HepG2 (cell line): ENCODE data around the gene ERO1A. TPM values are rescaled to one million over a fixed set of nuclear protein-coding genes. Genes with fewer than 3 reads are reported as not detected.

Experiments used
- ATF1 ChIP-seq: IDR thresholded peaks from 2 replicates; pipeline ENCODE4 v1.6.1; 2016; ENCODE audit warnings: mild to moderate bottlenecking, control low read depth
- CEBPB ChIP-seq: IDR thresholded peaks from 2 replicates; pipeline ENCODE4 v1.6.1; 2011; ENCODE audit warnings: low read depth, low read length, improper control_type of control experiment, borderline replicate concordance
- ELF3 ChIP-seq: IDR thresholded peaks from 2 replicates; pipeline ENCODE4 v1.6.1; 2016; ENCODE audit warnings: missing genetic modification reagents, missing compliant biosample characterization
- EP300 ChIP-seq, 3 experiments: sonication (generic) in 1 of 3; formaldehyde crosslinking in 1 of 3; IDR thresholded peaks; 2 replicates each; pipeline versions ENCODE4 v1.5.1 to v1.6.1; 2011 to 2020; ENCODE audit warnings: low read depth in 2 of 3, low read length in 2 of 3, borderline replicate concordance in 1 of 3, improper control_type of control experiment in 1 of 3, mild to moderate bottlenecking in 1 of 3, missing genetic modification reagents in 1 of 3, moderate library complexity in 1 of 3
- FOXK1 ChIP-seq: sonication (generic); formaldehyde crosslinking; IDR thresholded peaks from 2 replicates; pipeline ENCODE4 v1.4.0; 2020; ENCODE audit warnings: low read depth, missing genetic modification reagents, borderline replicate concordance
- JDP2 ChIP-seq: sonication (generic); formaldehyde crosslinking; IDR thresholded peaks from 2 replicates; pipeline ENCODE4 v1.8.1; 2022; ENCODE audit warnings: missing genetic modification reagents, borderline replicate concordance
- KMT2B ChIP-seq: IDR thresholded peaks from 2 replicates; pipeline ENCODE4 v1.6.1; 2016; ENCODE audit warnings: missing genetic modification reagents, missing compliant biosample characterization
- MBD4 ChIP-seq: IDR thresholded peaks from 2 replicates; pipeline ENCODE4 v1.6.1; 2012; ENCODE audit warnings: low read length, inconsistent platforms, borderline replicate concordance
- NCOA5 ChIP-seq: sonication (generic); formaldehyde crosslinking; IDR thresholded peaks from 2 replicates; pipeline ENCODE4 v1.4.0; 2020; ENCODE audit warnings: missing genetic modification reagents
- NR1H2 ChIP-seq: sonication (generic); formaldehyde crosslinking; IDR thresholded peaks from 2 replicates; pipeline ENCODE4 v1.8.1; 2022; ENCODE audit warnings: low read depth, missing genetic modification reagents, borderline replicate concordance
- PLRG1 ChIP-seq: fragments of 450-650 bp; conservative IDR thresholded peaks from 2 replicates; pipeline ENCODE4 v1.6.1; 2016
- SNAPC2 ChIP-seq: sonication (generic); formaldehyde crosslinking; IDR thresholded peaks from 2 replicates; pipeline ENCODE4 v1.8.1; 2022; ENCODE audit warnings: mild to moderate bottlenecking, missing genetic modification reagents
- TAF15 ChIP-seq: fragments of 200-400 bp; formaldehyde crosslinking; IDR thresholded peaks from one replicate; pipeline ENCODE4 v1.6.1; 2018; ENCODE audit warnings: mild to moderate bottlenecking, low read depth, low read length; ENCODE audit not compliant: poor library complexity, severe bottlenecking
- TBX2 ChIP-seq: sonication (generic); formaldehyde crosslinking; IDR thresholded peaks from 2 replicates; pipeline ENCODE4 v1.5.0; 2020; ENCODE audit warnings: missing genetic modification reagents, mild to moderate bottlenecking, borderline replicate concordance
- YEATS2 ChIP-seq: sonication (generic); formaldehyde crosslinking; IDR thresholded peaks from 2 replicates; pipeline ENCODE4 v1.4.0; 2020; ENCODE audit warnings: missing genetic modification reagents, borderline replicate concordance
- ZC3H4 ChIP-seq: sonication (generic); formaldehyde crosslinking; IDR thresholded peaks from 2 replicates; pipeline ENCODE4 v1.4.0; 2020; ENCODE audit warnings: missing genetic modification reagents, borderline replicate concordance
- ZMYM2 ChIP-seq: sonication (generic); formaldehyde crosslinking; IDR thresholded peaks from 2 replicates; pipeline ENCODE4 v1.8.0; 2022; ENCODE audit warnings: mild to moderate bottlenecking, missing genetic modification reagents
- ZNF17 ChIP-seq: sonication (generic); formaldehyde crosslinking; IDR thresholded peaks from 2 replicates; pipeline ENCODE4 v1.5.0; 2020; ENCODE audit warnings: mild to moderate bottlenecking, missing genetic modification reagents
- ZNF260 ChIP-seq: sonication (generic); formaldehyde crosslinking; IDR thresholded peaks from 2 replicates; pipeline ENCODE4 v1.4.0; 2020; ENCODE audit warnings: missing genetic modification reagents, low read depth, mild to moderate bottlenecking, borderline replicate concordance
- ZNF747 ChIP-seq: sonication (generic); formaldehyde crosslinking; IDR thresholded peaks from 2 replicates; pipeline ENCODE4 v1.8.1; 2023; ENCODE audit warnings: missing genetic modification reagents, mild to moderate bottlenecking, borderline replicate concordance
- polyA plus RNA-seq, 8 experiments: library from polyadenylated mRNA; depleted of rRNA in 3 of 8; stranded (reverse) in 7 of 8; unstranded in 1 of 8; fragments of >200 nt; fragmentation: Illumina TruSeq in 4 of 8; extraction: Trizol in 4 of 8; gene quantifications; 2 replicates each; pipeline versions ENCODE4 v1.2.1 to v1.2.3, GENCODE V29; 2011 to 2016; ENCODE audit warnings: low read depth in 4 of 8, missing spikeins in 1 of 8, mixed read lengths in 1 of 8; ENCODE audit not compliant: insufficient read depth in 1 of 8
- total RNA-seq, 5 experiments: library from RNA; depleted of rRNA; stranded (reverse); fragments of >200 nt; fragmentation: Illumina TruSeq; extraction: Trizol; gene quantifications; 2 replicates each; pipeline ENCODE4 v1.2.3, GENCODE V29; 2016; ENCODE audit warnings: low read depth in 1 of 5
- TF ChIP-seq, protein P1 (sequence below): sonication (generic); formaldehyde crosslinking; IDR thresholded peaks from 2 replicates; pipeline ENCODE4 v1.9.0; 2022; ENCODE audit warnings: low read depth, missing genetic modification reagents
- TF ChIP-seq, protein P2 (sequence below): sonication (generic); formaldehyde crosslinking; IDR thresholded peaks from 2 replicates; pipeline ENCODE4 v1.8.0; 2022; ENCODE audit warnings: mild to moderate bottlenecking, missing genetic modification reagents; ENCODE audit not compliant: insufficient replicate concordance
- TF ChIP-seq, protein P3 (sequence below): sonication (generic); formaldehyde crosslinking; IDR thresholded peaks from 2 replicates; pipeline ENCODE4 v1.4.0; 2020; ENCODE audit warnings: missing genetic modification reagents, mild to moderate bottlenecking, borderline replicate concordance
- TF ChIP-seq, protein P4 (sequence below): sonication (generic); formaldehyde crosslinking; IDR thresholded peaks from 2 replicates; pipeline ENCODE4 v1.4.0; 2020; ENCODE audit warnings: missing genetic modification reagents

Gene ERO1A
- total and polyA plus RNA-seq, 2 of the 13 experiments (the other 11 are each of a cell fraction or from before 2014, with no cell fraction given): 60.3 to 137 TPM

DNA sequence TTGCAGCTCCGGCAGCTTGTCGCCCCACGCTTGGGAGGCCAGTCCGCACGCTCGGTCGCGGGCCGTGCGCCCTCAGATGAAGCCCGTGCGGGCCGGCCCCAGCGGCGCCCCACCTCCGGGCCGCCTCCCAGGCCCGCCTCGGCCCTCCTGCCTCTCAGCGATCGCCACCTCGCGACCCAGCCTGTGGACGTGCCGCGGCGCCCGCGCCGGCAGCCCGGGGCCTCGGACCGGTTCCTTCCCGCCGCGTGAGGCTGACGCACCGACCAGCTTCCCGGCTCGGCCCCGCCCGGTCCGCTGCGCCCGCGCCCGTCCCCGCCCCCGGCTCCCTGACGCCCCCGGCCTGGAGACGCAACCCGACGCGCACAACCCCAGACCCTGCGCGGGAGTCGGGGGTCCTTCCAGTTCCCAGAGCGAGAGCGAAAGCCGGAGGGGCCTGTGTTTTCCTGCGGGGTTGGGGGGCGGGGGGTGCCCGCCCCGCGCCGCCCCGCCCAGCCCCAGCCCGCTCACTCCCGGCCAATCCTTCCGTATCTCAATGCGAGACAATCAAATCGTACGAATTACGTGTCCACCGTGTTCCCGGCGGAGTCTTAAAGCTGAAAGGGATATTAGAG lies at the start of gene ERO1A (continued):
- TF ChIP-seq, protein P1, sequence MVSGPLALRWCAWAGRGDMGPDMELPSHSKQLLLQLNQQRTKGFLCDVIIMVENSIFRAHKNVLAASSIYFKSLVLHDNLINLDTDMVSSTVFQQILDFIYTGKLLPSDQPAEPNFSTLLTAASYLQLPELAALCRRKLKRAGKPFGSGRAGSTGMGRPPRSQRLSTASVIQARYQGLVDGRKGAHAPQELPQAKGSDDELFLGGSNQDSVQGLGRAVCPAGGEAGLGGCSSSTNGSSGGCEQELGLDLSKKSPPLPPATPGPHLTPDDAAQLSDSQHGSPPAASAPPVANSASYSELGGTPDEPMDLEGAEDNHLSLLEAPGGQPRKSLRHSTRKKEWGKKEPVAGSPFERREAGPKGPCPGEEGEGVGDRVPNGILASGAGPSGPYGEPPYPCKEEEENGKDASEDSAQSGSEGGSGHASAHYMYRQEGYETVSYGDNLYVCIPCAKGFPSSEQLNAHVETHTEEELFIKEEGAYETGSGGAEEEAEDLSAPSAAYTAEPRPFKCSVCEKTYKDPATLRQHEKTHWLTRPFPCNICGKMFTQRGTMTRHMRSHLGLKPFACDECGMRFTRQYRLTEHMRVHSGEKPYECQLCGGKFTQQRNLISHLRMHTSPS (CRISPR knock-in tag): no peak
- no peak; the same call in 1 of the 2 replicates for TF ChIP-seq JDP2
- TF ChIP-seq ZC3H4 (CRISPR knock-in tag): no peak
- no peak for TF ChIP-seq SNAPC2 (CRISPR knock-in tag)
- peak; percentile 13; the same call in 1 of the 2 replicates for TF ChIP-seq ELF3 (CRISPR knock-in tag)
- 0 out of 2 replicates have a peak, but pooled peaks have one; percentile 20 for TF ChIP-seq TBX2 (CRISPR knock-in tag)
- no peak for TF ChIP-seq ZNF747 (CRISPR knock-in tag)
- no peak for TF ChIP-seq MBD4
- no peak for TF ChIP-seq PLRG1
- TF ChIP-seq ZNF260 (CRISPR knock-in tag): no peak
- TF ChIP-seq, protein P2, sequence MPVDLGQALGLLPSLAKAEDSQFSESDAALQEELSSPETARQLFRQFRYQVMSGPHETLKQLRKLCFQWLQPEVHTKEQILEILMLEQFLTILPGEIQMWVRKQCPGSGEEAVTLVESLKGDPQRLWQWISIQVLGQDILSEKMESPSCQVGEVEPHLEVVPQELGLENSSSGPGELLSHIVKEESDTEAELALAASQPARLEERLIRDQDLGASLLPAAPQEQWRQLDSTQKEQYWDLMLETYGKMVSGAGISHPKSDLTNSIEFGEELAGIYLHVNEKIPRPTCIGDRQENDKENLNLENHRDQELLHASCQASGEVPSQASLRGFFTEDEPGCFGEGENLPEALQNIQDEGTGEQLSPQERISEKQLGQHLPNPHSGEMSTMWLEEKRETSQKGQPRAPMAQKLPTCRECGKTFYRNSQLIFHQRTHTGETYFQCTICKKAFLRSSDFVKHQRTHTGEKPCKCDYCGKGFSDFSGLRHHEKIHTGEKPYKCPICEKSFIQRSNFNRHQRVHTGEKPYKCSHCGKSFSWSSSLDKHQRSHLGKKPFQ (CRISPR knock-in tag): no peak
- TF ChIP-seq CEBPB: no peak
- TF ChIP-seq ZNF17 (CRISPR knock-in tag): no peak
- TF ChIP-seq ZMYM2 (CRISPR knock-in tag): no peak
- no peak for TF ChIP-seq EP300 (IDR thresholded peaks at IDR 0.05; ENCODE audit: low read depth in 2 of 2, low read length in 2 of 2)
- no peak for TF ChIP-seq EP300 (CRISPR knock-in tag; IDR thresholded peaks at IDR 0.05; ENCODE audit: borderline replicate concordance)
- TF ChIP-seq, protein P3, sequence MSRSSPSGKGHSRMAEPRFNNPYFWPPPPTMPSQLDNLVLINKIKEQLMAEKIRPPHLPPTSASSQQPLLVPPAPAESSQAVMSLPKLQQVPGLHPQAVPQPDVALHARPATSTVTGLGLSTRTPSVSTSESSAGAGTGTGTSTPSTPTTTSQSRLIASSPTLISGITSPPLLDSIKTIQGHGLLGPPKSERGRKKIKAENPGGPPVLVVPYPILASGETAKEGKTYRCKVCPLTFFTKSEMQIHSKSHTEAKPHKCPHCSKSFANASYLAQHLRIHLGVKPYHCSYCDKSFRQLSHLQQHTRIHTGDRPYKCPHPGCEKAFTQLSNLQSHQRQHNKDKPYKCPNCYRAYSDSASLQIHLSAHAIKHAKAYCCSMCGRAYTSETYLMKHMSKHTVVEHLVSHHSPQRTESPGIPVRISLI: no peak
- no peak for TF ChIP-seq ATF1 (CRISPR knock-in tag)
- TF ChIP-seq NR1H2 (CRISPR knock-in tag): no peak
- TF ChIP-seq TAF15: no peak
- no peak for TF ChIP-seq NCOA5 (CRISPR knock-in tag)
- no peak for TF ChIP-seq KMT2B (CRISPR knock-in tag)
- no peak for TF ChIP-seq YEATS2 (CRISPR knock-in tag)
- TF ChIP-seq FOXK1 (CRISPR knock-in tag): no peak
- TF ChIP-seq, protein P4, sequence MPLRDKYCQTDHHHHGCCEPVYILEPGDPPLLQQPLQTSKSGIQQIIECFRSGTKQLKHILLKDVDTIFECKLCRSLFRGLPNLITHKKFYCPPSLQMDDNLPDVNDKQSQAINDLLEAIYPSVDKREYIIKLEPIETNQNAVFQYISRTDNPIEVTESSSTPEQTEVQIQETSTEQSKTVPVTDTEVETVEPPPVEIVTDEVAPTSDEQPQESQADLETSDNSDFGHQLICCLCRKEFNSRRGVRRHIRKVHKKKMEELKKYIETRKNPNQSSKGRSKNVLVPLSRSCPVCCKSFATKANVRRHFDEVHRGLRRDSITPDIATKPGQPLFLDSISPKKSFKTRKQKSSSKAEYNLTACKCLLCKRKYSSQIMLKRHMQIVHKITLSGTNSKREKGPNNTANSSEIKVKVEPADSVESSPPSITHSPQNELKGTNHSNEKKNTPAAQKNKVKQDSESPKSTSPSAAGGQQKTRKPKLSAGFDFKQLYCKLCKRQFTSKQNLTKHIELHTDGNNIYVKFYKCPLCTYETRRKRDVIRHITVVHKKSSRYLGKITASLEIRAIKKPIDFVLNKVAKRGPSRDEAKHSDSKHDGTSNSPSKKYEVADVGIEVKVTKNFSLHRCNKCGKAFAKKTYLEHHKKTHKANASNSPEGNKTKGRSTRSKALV (CRISPR knock-in tag): no peak
